ENCODE data around the gene FGFR3. TPM values are rescaled to one million over a fixed set of nuclear protein-coding genes. Genes with fewer than 3 reads are reported as not detected.

Gene FGFR3
- total and polyA plus RNA-seq, 11 donors: 1.1 to 4.6 (median 2.3) TPM

DNA sequence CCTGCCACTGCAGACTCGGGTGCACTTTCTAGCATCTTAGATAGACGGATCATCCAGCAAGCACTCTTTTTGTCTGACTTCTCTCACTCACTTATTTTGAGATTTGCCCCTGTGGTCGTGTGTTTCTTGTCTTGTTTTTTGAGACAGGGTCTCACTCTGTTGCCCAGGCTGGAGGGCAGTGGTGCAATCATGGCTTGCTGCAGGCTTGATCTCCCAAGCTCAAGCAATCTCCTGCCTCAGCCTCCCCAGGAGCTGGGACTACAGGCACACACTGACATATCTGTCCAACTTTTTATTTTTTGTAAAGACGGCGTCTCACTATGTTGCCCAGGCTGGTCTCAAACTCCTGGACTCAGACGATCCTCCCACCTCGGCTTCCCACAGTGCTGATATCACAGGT, 26.7 kb downstream of the FGFR3 start:
- no peak for DNase-seq
- H3K4me1 ChIP-seq: no peaks in the 10 kb centered on the region
- TF ChIP-seq, protein P1, sequence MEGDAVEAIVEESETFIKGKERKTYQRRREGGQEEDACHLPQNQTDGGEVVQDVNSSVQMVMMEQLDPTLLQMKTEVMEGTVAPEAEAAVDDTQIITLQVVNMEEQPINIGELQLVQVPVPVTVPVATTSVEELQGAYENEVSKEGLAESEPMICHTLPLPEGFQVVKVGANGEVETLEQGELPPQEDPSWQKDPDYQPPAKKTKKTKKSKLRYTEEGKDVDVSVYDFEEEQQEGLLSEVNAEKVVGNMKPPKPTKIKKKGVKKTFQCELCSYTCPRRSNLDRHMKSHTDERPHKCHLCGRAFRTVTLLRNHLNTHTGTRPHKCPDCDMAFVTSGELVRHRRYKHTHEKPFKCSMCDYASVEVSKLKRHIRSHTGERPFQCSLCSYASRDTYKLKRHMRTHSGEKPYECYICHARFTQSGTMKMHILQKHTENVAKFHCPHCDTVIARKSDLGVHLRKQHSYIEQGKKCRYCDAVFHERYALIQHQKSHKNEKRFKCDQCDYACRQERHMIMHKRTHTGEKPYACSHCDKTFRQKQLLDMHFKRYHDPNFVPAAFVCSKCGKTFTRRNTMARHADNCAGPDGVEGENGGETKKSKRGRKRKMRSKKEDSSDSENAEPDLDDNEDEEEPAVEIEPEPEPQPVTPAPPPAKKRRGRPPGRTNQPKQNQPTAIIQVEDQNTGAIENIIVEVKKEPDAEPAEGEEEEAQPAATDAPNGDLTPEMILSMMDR (IDR thresholded peaks at IDR 0.05): no peak
- TF ChIP-seq POLR2A (IDR thresholded peaks at IDR 0.05): no peak
- no peaks in the 10 kb centered on the region for H3K9me3 ChIP-seq
- intact Hi-C loops (cut with DNase I): loop anchor here in 1 of 10 donors (10.0 kb wide), 1 partner anchor 75 kb away; no protein-coding TSS in a partner anchor
- H3K36me3 ChIP-seq: peaks cover 0 to 99% (median 99%) of the 10 kb centered on the region in 9 donors
- no peak for ATAC-seq
- no peaks in the 10 kb centered on the region for H3K27me3 ChIP-seq
- H3K4me3 ChIP-seq: no peak overlapping the region
- H3K27ac ChIP-seq: no peak overlapping the region
- 89 to 92% (median 90%) methylated on average over 7 of the region's 7 CpGs for WGBS, 4 donors

DNA sequence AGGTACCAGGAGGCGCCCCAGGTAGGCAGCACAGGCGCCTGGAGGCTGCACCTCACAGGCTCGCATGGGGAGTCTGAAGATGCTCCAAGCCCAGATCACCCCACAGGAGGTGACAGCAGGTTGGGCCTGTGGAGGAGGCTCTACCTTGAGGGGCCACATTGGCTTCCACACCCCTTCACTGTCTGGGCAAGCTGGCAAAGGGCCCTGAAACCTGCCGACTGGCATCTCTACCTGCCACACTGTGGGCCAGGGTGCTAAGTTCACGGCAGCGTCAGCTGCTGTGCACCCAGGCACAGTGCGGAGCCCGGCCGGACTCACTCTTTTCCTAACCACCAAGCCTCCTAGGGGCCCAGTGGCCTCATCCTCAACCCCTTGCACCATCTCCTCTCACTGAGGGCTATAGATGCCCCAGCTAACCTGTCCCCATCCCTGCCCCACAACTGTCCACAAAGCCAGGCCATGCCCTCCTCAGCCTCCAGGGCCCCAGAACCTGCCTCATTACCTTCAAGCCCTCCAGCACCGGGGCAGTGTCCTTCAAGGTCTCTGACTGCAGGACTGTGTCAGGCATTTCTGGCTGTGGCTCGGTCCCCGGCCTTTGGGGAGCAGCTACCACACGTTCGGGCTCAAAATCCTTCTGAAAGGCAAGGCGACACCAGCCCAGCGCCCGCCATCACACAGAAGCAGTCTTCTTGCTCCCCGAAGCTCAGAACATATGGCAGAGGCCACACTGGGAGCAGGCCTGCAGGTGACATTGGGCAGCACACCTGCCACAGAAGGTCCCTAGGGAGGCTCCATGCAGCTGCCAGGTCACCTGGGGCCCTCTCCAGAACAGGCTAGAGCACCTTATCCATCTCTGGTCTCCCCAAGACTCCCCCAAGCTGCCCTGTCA, 28.8 kb downstream of the FGFR3 start:
- Histone ChIP-seq H3K36me3 (peaks cover 0 to 100% (median 95%) of the 10 kb centered on the region in 9 donors), H3K27me3 (no peaks in the 10 kb centered on the region), H3K9me3 (no peaks in the 10 kb centered on the region), H3K27ac (no peak overlapping the region), H3K4me3 (no peak overlapping the region), H3K4me1 (no peaks in the 10 kb centered on the region)
- DNase-seq (peak in 1 of 5 donors; percentile 10), ATAC-seq (peak in 1 of 4 donors; percentile 6)
- 97 to 98% (median 97%) methylated on average over 6 to 18 of the region's 18 CpGs for WGBS, 4 donors
- TF ChIP-seq, protein P1 (IDR thresholded peaks at IDR 0.05): no peak
- TF ChIP-seq POLR2A (IDR thresholded peaks at IDR 0.05): no peak
- intact Hi-C loops (cut with DNase I): no loop called here

- no peaks in the 10 kb centered on the region for H3K27me3 ChIP-seq
- WGBS, 4 donors: 87 to 96% (median 93%) methylated on average over 31 to 37 of the region's 37 CpGs
- DNase-seq: peak in 1 of 5 donors; percentile 19
- intact Hi-C loops (cut with DNase I): no loop called here
- TF ChIP-seq POLR2A (IDR thresholded peaks at IDR 0.05): no peak
- TF ChIP-seq, protein P1 (IDR thresholded peaks at IDR 0.05): no peak
- no peaks in the 10 kb centered on the region for H3K4me1 ChIP-seq
- H3K9me3 ChIP-seq: no peaks in the 10 kb centered on the region
- peaks cover 0 to 91% (median 86%) of the 10 kb centered on the region in 9 donors for H3K36me3 ChIP-seq
- no peak overlapping the region for H3K4me3 ChIP-seq
- H3K27ac ChIP-seq: no peak overlapping the region
- peak in 1 of 4 donors; percentile 23 for ATAC-seq
Measured at GRCh38 chr4:1822568-1823544, 29.8 kb downstream of the FGFR3 start.

Data from heart left ventricle (tissue), 16 donors.